Activated T-helper 1 cell treated with Interleukin-2 at 50 U/mL for 16 hours (primary cell): ENCODE results near the gene FBN2.

Experiments
- DNase-seq: peaks from one replicate; pipeline ENCODE4 v3.0.0-alpha.2; 2020; ENCODE audit warnings: low read depth

The FBN2 gene

GRCh38 chr5:128304791-128305190 lies 233.3 kb downstream of the FBN2 start:
- DNase-seq = no peak

- no peak for DNase-seq
These were observed 234.0 kb downstream of the FBN2 start for GRCh38 chr5:128304088-128304487.

DNA sequence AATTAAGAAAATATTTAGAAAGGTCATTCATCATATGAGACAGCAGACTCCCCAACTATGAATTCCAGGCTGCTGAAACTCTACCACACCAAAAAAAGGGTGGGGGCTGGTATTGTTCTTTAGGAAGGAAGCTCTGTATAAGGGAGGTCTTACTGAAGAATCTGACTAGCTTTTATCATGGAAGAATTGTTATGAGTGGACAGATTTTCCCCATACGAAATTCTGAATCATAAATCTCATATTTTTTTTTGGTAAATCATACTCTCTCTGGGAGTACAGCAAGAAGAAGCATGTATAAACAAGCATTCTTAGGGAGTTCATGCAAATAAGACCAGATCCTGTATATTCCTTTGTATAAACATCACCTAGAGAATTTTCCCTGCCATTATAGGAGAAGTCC lies 234.5 kb downstream of the FBN2 start:
- no peak for DNase-seq

GRCh38 chr5:128300181-128300580 lies 237.9 kb downstream of the FBN2 start:
- DNase-seq = no peak

- DNase-seq = no peak
These were observed 247.7 kb downstream of the FBN2 start for GRCh38 chr5:128290152-128290858.

DNA sequence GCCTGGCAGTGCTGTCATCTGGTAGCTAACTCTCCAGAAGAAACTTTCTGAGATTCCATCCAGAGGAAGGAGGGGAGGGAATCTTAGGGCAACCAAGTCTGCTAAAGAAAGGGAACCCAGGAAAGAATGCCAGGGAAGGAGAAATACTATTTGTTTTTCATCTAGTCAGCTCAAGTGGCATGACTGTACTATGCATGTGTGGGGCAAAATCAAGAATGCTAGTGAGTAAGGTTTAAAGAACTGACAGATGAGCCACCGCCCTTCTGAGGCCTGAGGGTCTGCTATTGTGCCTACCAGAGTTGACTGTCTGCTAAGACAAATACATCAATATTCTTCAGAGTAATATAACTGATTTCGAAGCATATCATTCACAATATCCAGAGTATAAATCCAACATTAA lies 250.3 kb downstream of the FBN2 start:
- no peak for DNase-seq

GRCh38 chr5:128284236-128284635 lies 253.8 kb downstream of the FBN2 start:
- no peak for DNase-seq

- no peak for DNase-seq
These were observed 258.7 kb downstream of the FBN2 start for GRCh38 chr5:128279345-128279744.

DNA sequence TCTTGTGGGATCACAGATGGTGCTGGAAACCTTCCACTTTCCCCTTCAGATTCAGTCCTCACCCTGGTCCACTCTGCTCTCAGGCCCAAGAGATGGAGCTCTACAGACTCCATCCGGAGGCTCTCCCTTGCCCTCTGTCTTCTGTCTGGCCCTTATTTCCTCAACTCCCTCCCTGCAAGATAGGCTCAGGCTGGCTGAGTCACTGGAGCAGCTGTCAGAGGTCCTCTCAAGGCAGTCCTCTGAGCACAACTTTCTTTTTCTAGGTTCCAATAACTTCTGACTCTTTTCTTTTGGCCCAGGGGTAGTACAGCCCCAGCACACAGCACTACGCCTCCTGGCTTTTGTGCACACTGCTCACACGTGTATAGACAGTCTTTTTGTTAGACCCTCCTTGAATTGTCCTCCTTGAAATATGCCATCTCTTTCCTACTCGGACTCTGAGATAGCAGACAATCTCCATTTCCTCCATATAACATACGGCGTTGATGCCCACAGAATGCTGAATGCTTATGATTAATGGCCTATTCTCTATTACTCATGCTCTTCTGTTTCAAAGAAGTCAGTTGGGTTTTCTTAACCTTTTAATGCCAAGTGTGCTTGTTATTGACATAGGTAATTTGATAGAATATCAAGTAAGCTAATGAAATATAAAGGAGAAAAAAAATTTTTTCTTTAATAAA lies 261.4 kb downstream of the FBN2 start:
- no peak for DNase-seq

DNA sequence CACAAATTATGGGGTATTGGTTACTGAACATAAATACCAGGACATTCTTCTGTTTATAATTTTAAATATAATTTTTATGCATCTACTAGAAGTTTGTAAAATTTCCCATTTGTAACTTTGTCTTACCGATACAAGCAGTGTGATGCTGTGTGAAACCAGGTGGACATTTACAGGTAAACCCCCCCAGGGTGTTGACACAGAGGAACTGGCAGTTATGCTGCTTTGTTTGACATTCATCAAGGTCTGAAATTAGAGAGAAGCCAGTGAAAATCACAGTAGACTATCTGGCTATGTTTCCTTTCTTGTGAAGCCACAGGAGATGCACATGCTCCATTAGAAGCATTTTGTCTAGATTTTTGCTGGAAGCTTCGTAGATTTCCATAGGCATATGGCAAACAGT lies 263.6 kb downstream of the FBN2 start:
- DNase-seq = no peak

DNA sequence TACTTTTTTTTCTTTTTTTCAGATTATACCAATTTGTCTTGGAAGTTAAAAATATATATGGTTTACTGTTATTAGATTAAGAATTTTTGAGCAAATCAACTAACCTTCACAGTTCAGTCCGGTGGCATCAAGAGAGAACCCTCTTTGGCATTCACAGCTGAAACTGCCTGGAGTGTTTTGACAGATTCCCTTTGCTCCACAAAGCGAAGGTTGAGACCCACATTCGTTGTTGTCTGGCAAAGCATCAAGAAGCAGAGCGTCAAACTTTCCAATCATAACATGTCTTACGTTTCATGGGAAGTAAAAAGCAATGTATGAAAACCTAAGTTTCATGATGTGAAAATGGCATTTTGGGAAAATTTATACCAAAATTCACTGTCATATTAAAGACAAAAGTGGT lies 264.3 kb downstream of the FBN2 start:
- DNase-seq = no peak

DNA sequence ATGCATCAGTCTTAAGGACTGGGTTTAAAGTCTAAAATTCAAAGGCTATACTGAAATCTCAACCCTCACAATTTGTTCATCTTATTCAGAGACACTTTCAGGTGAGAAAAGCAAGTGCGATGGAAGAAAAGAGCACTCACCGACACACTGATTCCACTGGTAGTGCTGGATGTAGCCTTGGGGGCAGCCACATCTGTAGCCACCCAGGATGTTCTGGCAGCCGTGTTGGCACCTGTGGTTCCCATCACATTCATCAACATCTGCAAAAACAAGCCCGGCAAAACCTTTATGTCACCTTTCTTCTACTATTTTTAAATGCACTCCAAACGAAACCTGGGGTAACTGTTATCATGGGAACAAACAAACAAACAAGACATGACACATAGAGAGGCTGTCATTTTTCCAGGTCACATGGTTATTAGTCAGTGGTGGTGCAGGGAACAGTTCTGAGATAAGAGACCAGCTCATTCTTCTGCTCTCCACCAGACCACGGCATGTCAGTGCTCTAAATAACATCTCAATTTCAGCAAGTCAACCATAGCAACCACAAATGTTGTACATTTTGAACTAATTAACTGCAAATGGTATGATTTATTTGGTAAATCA lies 266.1 kb downstream of the FBN2 start:
- DNase-seq = no peak

DNA sequence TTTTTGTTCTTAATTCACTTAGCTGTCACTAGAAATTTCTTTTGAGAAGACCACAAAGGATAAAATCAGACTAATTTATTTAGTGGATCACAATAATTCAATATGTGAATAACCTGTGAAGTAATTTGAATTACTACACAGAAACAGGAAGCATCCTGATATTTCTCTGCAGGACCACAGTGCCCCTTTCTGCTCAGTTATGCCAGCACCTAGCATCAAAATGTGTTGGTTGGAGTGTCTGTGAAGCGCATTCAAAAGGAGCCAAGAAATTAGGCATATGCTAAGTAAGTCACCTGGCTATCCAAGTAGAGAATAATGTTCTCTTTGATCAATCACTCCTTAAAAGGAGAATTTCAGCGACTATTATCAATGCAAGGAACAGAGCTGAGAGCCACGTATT lies 267.0 kb downstream of the FBN2 start:
- no peak for DNase-seq

DNA sequence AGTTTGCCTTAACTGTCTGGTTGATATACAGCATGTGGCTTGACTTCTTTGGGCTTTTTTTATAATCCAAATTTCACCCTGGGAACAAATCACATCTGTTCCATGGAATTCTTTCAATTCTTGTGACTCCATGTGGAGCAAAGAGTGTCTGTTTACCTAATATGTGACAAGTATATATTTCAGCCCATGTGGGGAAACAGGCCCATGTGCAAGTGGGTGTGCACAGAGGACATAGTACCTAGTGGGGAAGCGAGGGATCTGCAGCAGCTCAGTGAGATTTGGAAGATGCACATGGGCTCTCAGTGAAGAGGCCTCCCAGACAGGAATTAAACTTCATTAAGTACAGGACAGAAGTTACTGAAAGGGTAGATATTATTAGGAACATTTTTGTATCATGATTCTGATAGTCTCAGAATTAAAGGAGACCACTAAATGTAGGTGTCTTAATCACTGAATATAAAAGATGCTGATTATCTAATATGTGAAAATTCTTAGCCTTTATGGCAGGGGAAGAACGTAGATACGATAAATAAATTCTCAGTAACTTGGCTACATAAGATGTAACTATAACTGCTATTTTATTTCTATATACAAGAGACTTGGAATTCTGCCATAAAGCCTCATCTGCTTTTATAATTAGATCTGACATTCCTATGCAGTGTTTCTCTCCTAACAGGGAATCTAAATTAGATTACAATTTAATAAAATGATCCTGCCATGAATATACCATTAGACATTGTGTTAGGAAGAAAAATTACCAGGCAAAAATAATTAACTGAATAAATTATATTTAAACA lies 273.3 kb downstream of the FBN2 start:
- no peak for DNase-seq

- no peak for DNase-seq
These were observed 274.7 kb downstream of the FBN2 start for GRCh38 chr5:128263357-128263756.

GRCh38 chr5:128262911-128263310 lies 275.1 kb downstream of the FBN2 start:
- DNase-seq = no peak

DNA sequence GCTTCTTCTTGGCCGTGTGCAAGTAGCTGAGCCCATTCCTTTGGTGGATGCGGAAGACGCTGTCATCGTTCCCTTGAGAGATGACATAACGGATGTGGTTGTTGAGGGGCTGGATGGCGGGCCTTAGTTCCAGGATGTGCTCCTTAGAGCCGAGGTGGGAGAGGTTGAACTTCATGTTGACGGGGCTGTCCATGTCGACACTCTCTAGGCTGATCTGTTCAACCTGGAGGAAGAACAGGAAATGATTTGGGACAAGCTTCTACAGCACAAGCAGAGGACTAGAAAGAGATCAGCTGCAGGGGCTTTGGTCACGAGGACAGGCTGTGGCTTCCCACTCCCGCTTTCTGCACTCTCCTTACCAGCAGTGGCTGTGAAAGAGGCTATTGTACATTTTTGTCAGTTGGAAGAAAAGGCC lies 278.4 kb downstream of the FBN2 start:
- no peak for DNase-seq

GRCh38 chr5:128258372-128258771 lies 279.7 kb downstream of the FBN2 start:
- no peak for DNase-seq

GRCh38 chr5:128257076-128257475 lies 281.0 kb downstream of the FBN2 start:
- DNase-seq = no peak

- DNase-seq = no peak
These were observed 283.3 kb downstream of the FBN2 start for GRCh38 chr5:128254789-128255188.

GRCh38 chr5:128253880-128254279 lies 284.2 kb downstream of the FBN2 start:
- DNase-seq = no peak

DNA sequence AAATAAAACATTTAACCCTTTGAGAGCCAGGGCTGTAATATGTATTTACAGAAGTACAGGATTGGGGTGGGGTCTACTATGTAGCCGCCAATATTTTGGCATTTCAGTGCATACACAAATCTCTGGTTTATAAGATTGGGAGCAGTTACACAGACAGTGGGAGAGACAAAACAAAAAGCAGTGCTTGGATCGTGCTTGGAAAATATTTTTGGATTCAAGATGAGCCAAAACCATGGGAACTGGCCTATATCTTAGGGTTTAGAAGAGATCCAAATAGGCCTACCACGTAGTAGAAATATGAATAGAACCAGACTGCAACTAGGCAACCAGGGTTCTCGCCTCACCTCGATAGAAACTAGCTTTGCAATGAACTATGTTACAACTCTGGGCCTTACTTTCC lies 284.9 kb downstream of the FBN2 start:
- DNase-seq = no peak

DNA sequence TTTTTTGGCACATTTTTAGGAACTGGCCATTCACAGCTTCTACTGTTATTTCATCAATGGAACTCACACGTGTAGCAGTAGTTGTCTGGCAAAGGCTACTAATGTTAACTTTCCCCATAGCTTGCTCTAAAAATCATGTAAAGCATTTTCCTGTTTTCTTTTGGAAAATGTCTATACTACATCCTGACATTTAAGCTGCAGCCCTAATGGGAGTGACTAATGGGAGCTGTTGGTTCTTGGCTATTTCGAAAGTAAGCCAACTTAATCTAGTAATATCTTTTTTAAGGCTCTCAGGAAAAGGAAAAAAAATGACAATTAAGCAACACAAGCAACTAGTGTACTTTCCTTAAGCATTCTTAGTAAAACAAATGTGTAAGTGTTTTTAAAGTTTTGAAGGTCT lies 285.3 kb downstream of the FBN2 start:
- no peak for DNase-seq
